Subcutaneous abdominal adipose tissue (tissue), 5 donors: ENCODE results near the gene TRANK1.

ENCODE experiments used
- H3K27ac ChIP-seq: one replicate; pipeline ENCODE4 v1.7.0; 2013; ENCODE audit warnings: low read depth, mild to moderate bottlenecking, inconsistent platforms, low read length, moderate library complexity
- H3K27me3 ChIP-seq, 5 donors: one replicate each; pipeline ENCODE4 v1.7.0; 2013; ENCODE audit warnings: low read length in 5 of 5, inconsistent platforms in 1 of 5; ENCODE audit not compliant: control insufficient read depth in 5 of 5, insufficient read depth in 4 of 5
- H3K36me3 ChIP-seq, 5 donors: one replicate each; pipeline ENCODE4 v1.7.0; 2013; ENCODE audit warnings: low read length in 5 of 5; ENCODE audit not compliant: control insufficient read depth in 5 of 5, insufficient read depth in 5 of 5
- H3K4me1 ChIP-seq, 5 donors: one replicate each; pipeline ENCODE4 v1.7.0; 2013; ENCODE audit warnings: low read length in 5 of 5, mild to moderate bottlenecking in 3 of 5, moderate library complexity in 1 of 5; ENCODE audit not compliant: control insufficient read depth in 5 of 5, insufficient read depth in 5 of 5
- H3K4me3 ChIP-seq, 5 donors: one replicate each; pipeline ENCODE4 v1.7.0; 2013; ENCODE audit warnings: low read length in 5 of 5, low read depth in 1 of 5
- H3K9ac ChIP-seq, 5 donors: one replicate each; pipeline ENCODE4 v1.7.0; 2013; ENCODE audit warnings: low read length in 5 of 5, mild to moderate bottlenecking in 4 of 5, moderate library complexity in 3 of 5
- H3K9me3 ChIP-seq, 5 donors: one replicate each; pipeline ENCODE4 v1.7.0; 2013; ENCODE audit warnings: low read length in 5 of 5; ENCODE audit not compliant: control insufficient read depth in 5 of 5
- donor health status: healthy.
- donor health status: healthy.
- donor health status: healthy.
- donor health status: healthy.
- donor health status: healthy.

Gene TRANK1

DNA sequence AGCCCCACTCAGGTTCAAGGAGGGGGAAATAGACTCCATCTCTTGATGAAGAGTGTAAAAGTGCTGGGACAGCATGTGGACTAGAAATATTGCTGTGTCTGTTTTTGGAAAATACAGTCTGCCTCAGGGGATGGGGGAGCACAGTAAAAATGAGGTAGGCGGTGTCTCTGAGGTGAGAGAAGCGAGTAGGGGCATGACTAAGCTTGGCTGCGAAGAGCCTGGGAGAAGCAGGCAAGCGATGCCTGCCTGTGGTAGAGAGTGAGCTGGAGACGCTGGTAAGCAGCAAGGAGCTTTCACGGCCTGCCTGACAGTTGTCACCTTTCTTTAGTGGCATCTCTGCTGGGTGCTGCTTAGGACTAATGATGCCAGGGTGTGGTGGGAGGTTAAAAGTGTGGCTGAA, 131.5 kb downstream of the TRANK1 start:
- Histone ChIP-seq H3K4me3 (no peak overlapping the region), H3K9ac (no peak overlapping the region), H3K4me1 (no peaks in the 10 kb centered on the region), H3K27me3 (peaks cover 0 to 6% (median 0%) of the 10 kb centered on the region in 5 donors), H3K27ac (no peak overlapping the region), H3K36me3 (no peaks in the 10 kb centered on the region), H3K9me3 (peaks cover 0 to 6% (median 0%) of the 10 kb centered on the region in 5 donors)

- peaks cover 0 to 6% (median 2%) of the 10 kb centered on the region in 5 donors for H3K9me3 ChIP-seq
- H3K36me3 ChIP-seq: no peaks in the 10 kb centered on the region
- H3K27me3 ChIP-seq: peaks cover 0 to 6% (median 0%) of the 10 kb centered on the region in 5 donors
- no peaks in the 10 kb centered on the region for H3K4me1 ChIP-seq
- no peak overlapping the region for H3K9ac ChIP-seq
- H3K4me3 ChIP-seq: no peak overlapping the region
- H3K27ac ChIP-seq: no peak overlapping the region
These were observed 132.6 kb downstream of the TRANK1 start for GRCh38 chr3:36812240-36812639.

- no peak overlapping the region for H3K27ac ChIP-seq
- H3K27me3 ChIP-seq: peaks cover 0 to 6% (median 0%) of the 10 kb centered on the region in 5 donors
- no peak overlapping the region for H3K4me3 ChIP-seq
These were observed 133.1 kb downstream of the TRANK1 start for GRCh38 chr3:36811768-36812167.

GRCh38 chr3:36804295-36805055, 140.4 kb downstream of the TRANK1 start:
- H3K36me3 ChIP-seq: no peaks in the 10 kb centered on the region
- H3K9me3 ChIP-seq: peaks cover 2 to 20% (median 11%) of the 10 kb centered on the region in 5 donors
- no peak overlapping the region for H3K9ac ChIP-seq
- H3K4me3 ChIP-seq: no peak overlapping the region
- no peaks in the 10 kb centered on the region for H3K27me3 ChIP-seq
- no peak overlapping the region for H3K27ac ChIP-seq
- H3K4me1 ChIP-seq: peaks cover 0 to 5% (median 0%) of the 10 kb centered on the region in 5 donors

More at GRCh38 chr3:36811768-36812167, 133.1 kb downstream of the TRANK1 start:
- H3K4me1 ChIP-seq: no peaks in the 10 kb centered on the region
- H3K36me3 ChIP-seq: no peaks in the 10 kb centered on the region
- H3K9ac ChIP-seq: no peak overlapping the region
- peaks cover 0 to 6% (median 2%) of the 10 kb centered on the region in 5 donors for H3K9me3 ChIP-seq

DNA sequence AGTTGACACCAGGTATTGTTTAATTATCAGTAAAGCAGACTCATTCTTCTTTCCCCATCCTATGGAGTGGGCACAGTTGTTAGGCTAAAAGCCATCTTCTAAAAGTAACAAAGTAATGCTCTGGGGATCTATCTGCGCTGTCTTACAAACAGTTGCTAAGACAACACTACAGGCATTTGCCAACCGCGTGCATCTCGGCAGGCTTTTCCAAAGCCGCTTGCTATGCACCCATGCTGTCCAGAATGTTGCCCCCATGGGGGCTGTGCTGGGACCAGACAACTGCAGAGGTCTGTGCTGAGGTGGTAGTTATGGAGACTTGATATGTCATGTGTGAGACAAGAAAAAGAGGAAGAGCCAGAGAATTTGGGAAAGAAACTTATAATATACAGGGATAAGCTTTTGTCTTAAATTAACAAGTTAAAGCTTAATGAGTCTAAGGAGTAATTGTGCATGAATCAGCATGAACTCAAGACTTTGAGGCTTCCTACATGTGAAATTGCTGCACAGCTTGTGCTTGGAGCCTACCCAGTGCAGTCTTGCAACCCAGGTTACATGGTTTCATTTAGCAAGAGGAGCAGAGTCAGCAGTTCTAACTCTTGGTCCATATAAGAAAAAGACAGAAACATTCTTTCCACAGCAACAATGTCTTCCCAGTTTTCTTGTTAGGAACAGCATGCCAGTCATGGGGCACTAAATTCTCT, 141.6 kb downstream of the TRANK1 start:
- no peak overlapping the region for H3K9ac ChIP-seq
- no peak overlapping the region for H3K4me3 ChIP-seq
- H3K9me3 ChIP-seq: peaks cover 2 to 20% (median 6%) of the 10 kb centered on the region in 5 donors
- H3K36me3 ChIP-seq: no peaks in the 10 kb centered on the region
- H3K27me3 ChIP-seq: no peaks in the 10 kb centered on the region
- peaks cover 0 to 5% (median 0%) of the 10 kb centered on the region in 5 donors for H3K4me1 ChIP-seq
- no peak overlapping the region for H3K27ac ChIP-seq

- H3K27me3 ChIP-seq: no peaks in the 10 kb centered on the region
These were observed 144.2 kb downstream of the TRANK1 start for GRCh38 chr3:36800533-36801116.

GRCh38 chr3:36796881-36797280, 148.0 kb downstream of the TRANK1 start:
- H3K4me3 ChIP-seq: no peak overlapping the region
- no peaks in the 10 kb centered on the region for H3K27me3 ChIP-seq
- H3K27ac ChIP-seq: no peak overlapping the region
- no peaks in the 10 kb centered on the region for H3K4me1 ChIP-seq
- H3K36me3 ChIP-seq: no peaks in the 10 kb centered on the region
- H3K9me3 ChIP-seq: no peaks in the 10 kb centered on the region
- H3K9ac ChIP-seq: no peak overlapping the region

More at GRCh38 chr3:36800533-36801116, 144.2 kb downstream of the TRANK1 start:
- no peak overlapping the region for H3K9ac ChIP-seq
- no peak overlapping the region for H3K27ac ChIP-seq
- no peaks in the 10 kb centered on the region for H3K36me3 ChIP-seq
- no peak overlapping the region for H3K4me3 ChIP-seq
- peaks cover 0 to 9% (median 6%) of the 10 kb centered on the region in 5 donors for H3K9me3 ChIP-seq
- peaks cover 0 to 5% (median 0%) of the 10 kb centered on the region in 5 donors for H3K4me1 ChIP-seq

DNA sequence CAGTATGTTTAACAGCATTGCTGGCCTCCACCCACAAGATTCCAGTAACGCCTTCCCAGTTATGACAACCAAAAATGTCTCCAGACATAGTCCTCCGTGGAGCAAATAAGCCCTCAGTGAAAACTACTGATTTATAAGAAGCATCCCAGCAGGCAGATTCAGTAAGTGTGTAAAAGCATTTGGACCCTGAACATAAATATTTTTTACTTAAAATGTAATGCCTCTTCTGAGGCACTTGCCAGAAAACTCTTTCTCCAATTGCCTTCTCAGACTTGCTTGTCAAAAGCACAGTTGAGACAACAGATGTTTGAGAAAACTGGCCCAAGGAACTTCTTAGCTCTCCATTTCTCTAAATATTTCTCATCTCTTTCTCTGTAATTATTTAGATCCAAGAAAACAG, 148.7 kb downstream of the TRANK1 start:
- Histone ChIP-seq H3K36me3 (no peaks in the 10 kb centered on the region), H3K27ac (no peak overlapping the region), H3K27me3 (no peaks in the 10 kb centered on the region), H3K4me1 (peaks cover 0 to under 1% (median 0%) of the 10 kb centered on the region in 5 donors), H3K4me3 (no peak overlapping the region), H3K9me3 (no peaks in the 10 kb centered on the region), H3K9ac (no peak overlapping the region)

GRCh38 chr3:36795622-36796021, 149.2 kb downstream of the TRANK1 start:
- Histone ChIP-seq H3K4me1 (peaks cover 0 to 5% (median 0%) of the 10 kb centered on the region in 5 donors), H3K9ac (no peak overlapping the region)

DNA sequence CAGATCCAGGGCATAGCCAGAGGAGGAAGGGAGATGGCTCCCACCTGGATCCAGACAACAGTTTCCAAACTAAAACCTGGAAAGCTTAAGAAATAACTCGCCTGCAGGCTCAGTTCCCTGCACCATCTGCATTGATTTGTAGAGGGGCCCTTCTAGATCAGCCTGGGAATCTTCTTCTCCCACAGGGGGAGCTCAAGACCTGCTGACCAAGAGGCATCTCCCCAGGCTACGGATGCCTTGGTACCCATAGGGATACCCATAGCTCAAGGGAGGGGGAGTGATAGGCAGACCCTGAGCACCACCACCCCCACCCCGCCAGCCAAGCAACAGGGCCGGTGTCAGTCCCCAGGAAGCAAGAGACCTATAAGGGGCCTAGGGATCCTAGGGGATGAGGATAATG, 152.5 kb downstream of the TRANK1 start:
- no peaks in the 10 kb centered on the region for H3K36me3 ChIP-seq
- H3K27ac ChIP-seq: no peak overlapping the region
- no peaks in the 10 kb centered on the region for H3K27me3 ChIP-seq
- H3K9me3 ChIP-seq: no peaks in the 10 kb centered on the region
- no peak overlapping the region for H3K9ac ChIP-seq
- H3K4me3 ChIP-seq: no peak overlapping the region
- peaks cover 0 to 5% (median 0%) of the 10 kb centered on the region in 5 donors for H3K4me1 ChIP-seq

More at GRCh38 chr3:36795622-36796021, 149.2 kb downstream of the TRANK1 start:
- H3K36me3 ChIP-seq: no peaks in the 10 kb centered on the region
- H3K9me3 ChIP-seq: no peaks in the 10 kb centered on the region
- no peak overlapping the region for H3K4me3 ChIP-seq
- H3K27ac ChIP-seq: no peak overlapping the region
- no peaks in the 10 kb centered on the region for H3K27me3 ChIP-seq
